ENCODE results near the gene INTS7.

Gene INTS7

DNA sequence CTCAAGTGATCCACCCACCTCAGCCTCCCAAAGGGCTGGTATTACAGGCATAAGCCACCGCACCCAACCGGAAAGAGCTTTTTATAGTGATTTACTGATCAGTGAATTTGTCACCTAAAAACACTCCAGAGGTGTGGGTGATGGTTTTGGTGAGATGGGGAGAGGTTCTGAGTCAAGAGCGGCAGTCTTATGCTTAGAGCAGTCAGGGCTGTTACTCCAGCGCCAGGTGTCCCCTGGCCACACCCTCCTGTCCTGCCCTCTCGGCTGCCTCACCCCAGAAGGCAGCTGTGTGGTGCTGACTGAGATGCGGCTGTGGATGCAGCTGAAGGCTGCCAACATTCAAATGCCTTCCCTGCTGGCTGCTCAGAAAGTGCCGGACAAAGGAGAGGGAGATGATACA, 110.3 kb downstream of the INTS7 start:
- ATAC-seq: no peak
- TF ChIP-seq SNAI2 (CRISPR knock-in tag; IDR thresholded peaks at IDR 0.05) (no peak), RARB (CRISPR knock-in tag; IDR thresholded peaks at IDR 0.05) (no peak)

DNA sequence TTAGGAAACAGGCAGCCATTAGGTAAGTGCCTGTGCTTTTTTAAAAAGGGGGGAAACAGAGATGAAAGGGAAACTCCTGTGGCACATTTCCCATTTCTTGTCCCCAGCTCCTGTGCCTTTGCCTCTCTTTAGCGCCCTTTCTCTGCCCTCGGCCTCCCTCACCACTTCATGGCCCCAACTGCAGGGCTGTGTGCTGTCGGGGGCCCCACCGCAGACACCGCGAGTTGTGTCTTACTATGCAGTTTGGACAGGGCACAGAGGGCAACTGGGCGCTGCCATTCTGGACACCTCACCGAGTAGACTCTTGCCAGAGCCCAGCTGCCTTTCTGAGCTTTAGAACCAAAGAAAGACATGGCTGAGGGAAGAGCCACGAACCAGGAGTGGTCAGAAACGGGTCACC, 111.1 kb downstream of the INTS7 start:
- ATAC-seq: no peak
- TF ChIP-seq ZNF70 (CRISPR knock-in tag; IDR thresholded peaks at IDR 0.05) (no peak), PPARA (CRISPR knock-in tag; IDR thresholded peaks at IDR 0.05; ENCODE audit: borderline replicate concordance) (no peak), ISL1 (CRISPR knock-in tag; IDR thresholded peaks at IDR 0.05) (no peak), ZFP3 (CRISPR knock-in tag; IDR thresholded peaks at IDR 0.05) (no peak), GLIS3 (CRISPR knock-in tag; IDR thresholded peaks at IDR 0.05) (no peak), CSDC2 (CRISPR knock-in tag; IDR thresholded peaks at IDR 0.05) (no peak), ZNF565 (CRISPR knock-in tag; conservative IDR thresholded peaks at IDR 0.05; ENCODE audit: low read depth) (no peak), TOX (CRISPR knock-in tag; IDR thresholded peaks at IDR 0.05; ENCODE audit: borderline replicate concordance) (no peak), CSRNP3 (CRISPR knock-in tag; IDR thresholded peaks at IDR 0.05) (no peak), ARNTL (CRISPR knock-in tag; IDR thresholded peaks at IDR 0.05; ENCODE audit: borderline replicate concordance, low read depth) (no peak), ZNF8 (CRISPR knock-in tag; IDR thresholded peaks at IDR 0.05) (no peak), TSHZ2 (CRISPR knock-in tag; IDR thresholded peaks at IDR 0.05) (no peak)

GRCh38 chr1:211923095-211923494, 112.3 kb downstream of the INTS7 start:
- TF ChIP-seq, protein P1, sequence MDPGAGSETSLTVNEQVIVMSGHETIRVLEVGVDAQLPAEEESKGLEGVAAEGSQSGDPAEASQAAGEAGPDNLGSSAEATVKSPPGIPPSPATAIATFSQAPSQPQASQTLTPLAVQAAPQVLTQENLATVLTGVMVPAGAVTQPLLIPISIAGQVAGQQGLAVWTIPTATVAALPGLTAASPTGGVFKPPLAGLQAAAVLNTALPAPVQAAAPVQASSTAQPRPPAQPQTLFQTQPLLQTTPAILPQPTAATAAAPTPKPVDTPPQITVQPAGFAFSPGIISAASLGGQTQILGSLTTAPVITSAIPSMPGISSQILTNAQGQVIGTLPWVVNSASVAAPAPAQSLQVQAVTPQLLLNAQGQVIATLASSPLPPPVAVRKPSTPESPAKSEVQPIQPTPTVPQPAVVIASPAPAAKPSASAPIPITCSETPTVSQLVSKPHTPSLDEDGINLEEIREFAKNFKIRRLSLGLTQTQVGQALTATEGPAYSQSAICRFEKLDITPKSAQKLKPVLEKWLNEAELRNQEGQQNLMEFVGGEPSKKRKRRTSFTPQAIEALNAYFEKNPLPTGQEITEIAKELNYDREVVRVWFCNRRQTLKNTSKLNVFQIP (CRISPR knock-in tag; IDR thresholded peaks at IDR 0.05; ENCODE audit: borderline replicate concordance, low read depth): no peak
- TF ChIP-seq PATZ1 (CRISPR knock-in tag; IDR thresholded peaks at IDR 0.05; ENCODE audit: borderline replicate concordance): no peak
- TF ChIP-seq TSHZ2 (CRISPR knock-in tag; IDR thresholded peaks at IDR 0.05): no peak
- no peak for TF ChIP-seq ESRRG (CRISPR knock-in tag; IDR thresholded peaks at IDR 0.05)
- no peak for TF ChIP-seq RARB (CRISPR knock-in tag; IDR thresholded peaks at IDR 0.05)
- TF ChIP-seq ZNF565 (CRISPR knock-in tag; conservative IDR thresholded peaks at IDR 0.05; ENCODE audit: low read depth): no peak
- TF ChIP-seq TOX (CRISPR knock-in tag; IDR thresholded peaks at IDR 0.05; ENCODE audit: borderline replicate concordance): no peak
- no peak for TF ChIP-seq BACH2 (CRISPR knock-in tag; IDR thresholded peaks at IDR 0.05; ENCODE audit: borderline replicate concordance)
- no peak for TF ChIP-seq ZFP3 (CRISPR knock-in tag; IDR thresholded peaks at IDR 0.05)
- no peak for TF ChIP-seq OSR1 (CRISPR knock-in tag; IDR thresholded peaks at IDR 0.05)
- no peak for TF ChIP-seq ZNF70 (CRISPR knock-in tag; IDR thresholded peaks at IDR 0.05)
- TF ChIP-seq SNAI2 (CRISPR knock-in tag; IDR thresholded peaks at IDR 0.05): no peak
- no peak for TF ChIP-seq CSRNP3 (CRISPR knock-in tag; IDR thresholded peaks at IDR 0.05)
- no peak for TF ChIP-seq CSDC2 (CRISPR knock-in tag; IDR thresholded peaks at IDR 0.05)
- TF ChIP-seq ZC3H10 (CRISPR knock-in tag; IDR thresholded peaks at IDR 0.05): no peak
- TF ChIP-seq ISL1 (CRISPR knock-in tag; IDR thresholded peaks at IDR 0.05): no peak
- no peak for ATAC-seq

All from SK-N-SH treated with all-trans-retinoic acid at 6 μM for 48 hours (cell line).